ENCODE measurements around the gene CHI3L1. TPM values are rescaled to one million over a fixed set of nuclear protein-coding genes. Genes with fewer than 3 reads are reported as not detected.

Gene CHI3L1
- total RNA-seq, 2 donors from 2014 or later = 0.85 to 9.4 TPM

DNA sequence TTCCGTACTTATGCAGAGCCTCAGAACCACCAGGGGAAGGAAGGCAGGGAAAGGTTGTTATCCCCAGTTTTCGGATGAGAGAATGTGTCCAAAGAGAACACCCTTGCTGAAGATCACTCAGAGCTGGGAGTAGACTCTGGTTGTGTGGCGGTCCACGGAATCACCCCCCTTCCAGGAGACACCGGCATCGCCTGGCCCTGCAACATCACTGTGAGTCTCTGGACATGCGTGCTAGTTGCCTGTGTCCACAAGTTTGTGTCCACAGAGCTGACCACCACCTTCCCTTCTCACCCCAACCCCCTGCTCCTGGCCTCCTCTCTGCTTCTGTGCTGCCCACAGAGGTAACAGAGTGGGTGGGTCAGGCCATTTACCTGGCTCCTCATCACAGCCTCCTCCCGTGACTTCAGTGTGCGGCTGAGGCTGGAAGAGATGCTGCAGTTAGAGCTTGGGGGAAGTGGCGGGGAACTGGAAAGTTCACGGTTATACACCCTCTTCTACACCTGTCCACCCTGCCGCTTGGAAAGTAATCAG, 18.2 kb downstream of the CHI3L1 start:
- Histone ChIP-seq H3K27ac (no peak overlapping the region), H3K9me3 (no peaks in the 10 kb centered on the region), H3K27me3 (no peaks in the 10 kb centered on the region), H3K4me1 (peaks cover 0 to 9% of the 10 kb centered on the region in 2 donors), H3K4me3 (no peak overlapping the region), H3K36me3 (no peaks in the 10 kb centered on the region)
- TF ChIP-seq, protein P1, sequence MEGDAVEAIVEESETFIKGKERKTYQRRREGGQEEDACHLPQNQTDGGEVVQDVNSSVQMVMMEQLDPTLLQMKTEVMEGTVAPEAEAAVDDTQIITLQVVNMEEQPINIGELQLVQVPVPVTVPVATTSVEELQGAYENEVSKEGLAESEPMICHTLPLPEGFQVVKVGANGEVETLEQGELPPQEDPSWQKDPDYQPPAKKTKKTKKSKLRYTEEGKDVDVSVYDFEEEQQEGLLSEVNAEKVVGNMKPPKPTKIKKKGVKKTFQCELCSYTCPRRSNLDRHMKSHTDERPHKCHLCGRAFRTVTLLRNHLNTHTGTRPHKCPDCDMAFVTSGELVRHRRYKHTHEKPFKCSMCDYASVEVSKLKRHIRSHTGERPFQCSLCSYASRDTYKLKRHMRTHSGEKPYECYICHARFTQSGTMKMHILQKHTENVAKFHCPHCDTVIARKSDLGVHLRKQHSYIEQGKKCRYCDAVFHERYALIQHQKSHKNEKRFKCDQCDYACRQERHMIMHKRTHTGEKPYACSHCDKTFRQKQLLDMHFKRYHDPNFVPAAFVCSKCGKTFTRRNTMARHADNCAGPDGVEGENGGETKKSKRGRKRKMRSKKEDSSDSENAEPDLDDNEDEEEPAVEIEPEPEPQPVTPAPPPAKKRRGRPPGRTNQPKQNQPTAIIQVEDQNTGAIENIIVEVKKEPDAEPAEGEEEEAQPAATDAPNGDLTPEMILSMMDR (IDR thresholded peaks at IDR 0.05) = no peak
- DNase-seq (ENCODE audit: low spot score) = no peak

DNA sequence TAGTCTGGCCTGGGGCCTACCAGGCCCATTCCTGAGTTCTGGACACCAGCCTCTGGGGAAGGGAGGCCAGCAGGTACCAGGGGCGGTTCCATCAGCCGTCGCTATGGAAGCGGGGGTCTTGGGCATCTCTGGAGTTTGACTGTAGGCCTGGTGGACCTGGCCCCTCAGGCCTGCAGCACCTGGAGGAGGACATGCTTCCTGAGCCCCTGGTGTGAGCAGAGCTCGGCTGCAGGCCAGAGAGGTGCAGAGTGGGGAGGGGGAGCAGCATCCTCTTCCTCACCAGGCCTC, 18.6 kb downstream of the CHI3L1 start:
- Histone ChIP-seq H3K27me3 (no peaks in the 10 kb centered on the region), H3K36me3 (no peaks in the 10 kb centered on the region), H3K4me3 (no peak overlapping the region), H3K27ac (no peak overlapping the region), H3K9me3 (no peaks in the 10 kb centered on the region), H3K4me1 (peaks cover 0 to 6% of the 10 kb centered on the region in 2 donors)
- TF ChIP-seq, protein P1 (IDR thresholded peaks at IDR 0.05) = no peak
- DNase-seq (ENCODE audit: low spot score) = no peak

DNA sequence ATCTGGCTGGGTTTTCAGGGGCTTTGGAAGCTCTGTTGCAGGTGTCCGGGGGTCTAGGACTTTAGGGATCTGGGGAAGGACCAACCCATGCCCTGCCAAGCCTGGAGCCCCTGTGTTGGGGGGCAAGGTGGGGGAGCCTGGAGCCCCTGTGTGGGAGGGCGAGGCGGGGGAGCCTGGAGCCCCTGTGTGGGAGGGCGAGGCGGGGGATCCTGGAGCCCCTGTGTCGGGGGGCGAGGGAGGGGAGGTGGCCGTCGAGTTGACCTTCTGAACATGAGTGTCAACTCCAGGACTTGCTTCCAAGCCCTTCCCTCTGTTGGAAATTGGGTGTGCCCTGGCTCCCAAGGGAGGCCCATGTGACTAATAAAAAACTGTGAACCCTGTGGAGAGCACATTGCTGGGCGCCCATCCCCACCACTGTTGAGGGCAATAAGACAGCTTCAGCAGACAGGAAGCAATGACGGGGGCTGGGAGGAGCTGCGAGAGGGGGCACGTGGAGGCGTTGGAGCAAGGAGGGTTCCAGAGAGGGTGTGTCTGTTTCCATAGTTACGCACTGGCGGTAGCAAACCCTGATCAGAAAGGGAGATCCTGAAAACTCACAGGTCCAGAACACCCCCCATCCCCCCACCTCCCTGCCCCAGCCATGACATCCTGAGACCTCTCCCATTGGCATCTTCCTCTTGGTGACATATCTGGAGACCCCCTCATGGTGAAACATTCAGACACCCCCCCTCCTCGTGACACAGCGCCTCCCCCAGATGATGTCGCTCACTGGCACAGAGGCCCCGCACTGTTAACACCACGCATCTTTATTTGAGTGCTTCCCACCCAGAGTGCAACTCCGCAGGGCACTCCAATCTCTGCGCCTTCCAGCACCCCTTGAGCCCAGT, 19.2 kb downstream of the CHI3L1 start:
- no peak for DNase-seq (ENCODE audit: low spot score)
- TF ChIP-seq, protein P1 (IDR thresholded peaks at IDR 0.05) = no peak
- Histone ChIP-seq H3K4me1 (peaks cover 0 to under 1% of the 10 kb centered on the region in 2 donors), H3K9me3 (no peaks in the 10 kb centered on the region), H3K27ac (no peak overlapping the region), H3K36me3 (no peaks in the 10 kb centered on the region), H3K4me3 (no peak overlapping the region), H3K27me3 (no peaks in the 10 kb centered on the region)

DNA sequence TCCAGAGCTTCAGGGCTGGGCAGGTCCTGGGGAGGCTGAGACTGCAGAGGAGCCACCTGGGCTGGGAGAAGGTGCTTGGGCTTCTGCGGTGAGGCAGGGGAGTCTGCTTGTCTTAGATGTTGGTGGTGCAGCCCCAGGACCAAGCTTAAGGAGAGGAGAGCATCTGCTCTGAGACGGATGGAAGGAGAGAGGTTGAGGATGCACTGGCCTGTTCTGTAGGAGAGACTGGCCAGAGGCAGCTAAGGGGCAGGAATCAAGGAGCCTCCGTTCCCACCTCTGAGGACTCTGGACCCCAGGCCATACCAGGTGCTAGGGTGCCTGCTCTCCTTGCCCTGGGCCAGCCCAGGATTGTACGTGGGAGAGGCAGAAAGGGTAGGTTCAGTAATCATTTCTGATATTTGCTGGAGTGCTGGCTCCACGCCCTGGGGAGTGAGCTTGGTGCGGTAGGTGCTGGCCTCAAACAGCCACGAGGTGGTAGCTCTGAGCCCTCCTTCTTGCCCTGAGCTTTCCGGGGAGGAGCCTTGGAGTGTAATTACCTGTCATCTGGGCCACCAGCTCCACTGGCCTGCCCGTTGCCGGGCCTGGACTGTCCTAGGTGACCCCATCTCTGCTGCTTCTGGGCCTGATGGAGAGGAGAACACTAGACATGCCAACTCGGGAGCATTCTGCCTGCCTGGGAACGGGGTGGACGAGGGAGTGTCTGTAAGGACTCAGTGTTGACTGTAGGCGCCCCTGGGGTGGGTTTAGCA, 20.1 kb downstream of the CHI3L1 start:
- Histone ChIP-seq H3K9me3 (no peaks in the 10 kb centered on the region), H3K4me1 (no peaks in the 10 kb centered on the region), H3K27me3 (no peaks in the 10 kb centered on the region), H3K36me3 (no peaks in the 10 kb centered on the region), H3K27ac (no peak overlapping the region), H3K4me3 (no peak overlapping the region)
- TF ChIP-seq, protein P1 (IDR thresholded peaks at IDR 0.05) = no peak
- DNase-seq (ENCODE audit: low spot score) = no peak

DNA sequence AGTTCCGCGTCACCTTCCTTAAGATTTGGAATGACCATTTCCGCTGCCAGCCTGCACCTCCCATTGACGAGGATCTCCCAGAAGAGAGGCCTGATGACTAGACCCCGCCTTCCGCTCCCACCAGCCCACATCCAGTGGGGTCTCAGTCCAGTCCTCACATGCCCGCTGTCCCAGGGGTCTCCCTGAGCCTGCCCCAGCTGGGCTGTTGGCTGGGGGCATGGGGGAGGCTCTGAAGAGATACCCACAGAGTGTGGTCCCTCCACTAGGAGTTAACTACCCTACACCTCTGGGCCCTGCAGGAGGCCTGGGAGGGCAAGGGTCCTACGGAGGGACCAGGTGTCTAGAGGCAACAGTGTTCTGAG, 20.7 kb downstream of the CHI3L1 start:
- H3K9me3 ChIP-seq = no peaks in the 10 kb centered on the region
- no peak overlapping the region for H3K27ac ChIP-seq
- TF ChIP-seq, protein P1 (IDR thresholded peaks at IDR 0.05) = no peak
- H3K4me1 ChIP-seq = no peaks in the 10 kb centered on the region
- DNase-seq (ENCODE audit: low spot score) = no peak
- no peak overlapping the region for H3K4me3 ChIP-seq
- H3K27me3 ChIP-seq = no peaks in the 10 kb centered on the region
- H3K36me3 ChIP-seq = no peaks in the 10 kb centered on the region
